IPS DF 19.7 (cell line): Measurements from ENCODE around the gene CISD3.

Experiments used
- DNase-seq: peaks from one replicate; pipeline ENCODE4 v3.0.0-alpha.2; 2013; ENCODE audit warnings: low read depth, low spot score

The CISD3 gene

DNA sequence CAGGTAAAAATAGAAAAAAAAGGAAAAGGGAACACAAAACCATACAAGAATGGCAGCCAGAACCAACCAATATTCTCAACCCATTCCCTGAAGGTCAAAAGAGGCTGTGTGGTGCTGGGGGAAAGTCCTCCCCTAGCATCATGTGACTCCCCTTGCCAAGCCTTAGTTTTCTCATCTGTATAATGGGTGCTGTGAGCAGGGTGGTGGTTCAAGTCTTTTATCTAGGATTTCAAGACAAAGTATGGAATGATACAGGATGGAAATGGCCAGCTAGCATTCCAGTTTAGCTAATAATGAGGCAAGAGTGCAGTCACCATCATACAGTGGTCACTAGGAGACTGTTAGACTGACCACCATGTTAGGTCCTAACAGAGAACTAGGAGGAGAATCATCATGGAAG is 43.1 kb downstream of the CISD3 start:
- DNase-seq, result no peak

- no peak for DNase-seq
Observed at GRCh38 chr17:38777641-38778250, 47.6 kb downstream of the CISD3 start.

- no peak for DNase-seq
Observed at GRCh38 chr17:38779965-38780752, 50.0 kb downstream of the CISD3 start.

- no peak for DNase-seq
Observed at GRCh38 chr17:38783227-38783626, 53.1 kb downstream of the CISD3 start.
